Endothelial cell of umbilical vein (primary cell): Measurements from ENCODE around the gene SLC26A8.

Experiments
- EZH2 ChIP-seq: IDR thresholded peaks from 2 replicates; pipeline ENCODE4 v1.6.1; 2012; ENCODE audit warnings: borderline replicate concordance, low read depth, mild to moderate bottlenecking, moderate library complexity, low read length, inconsistent platforms; ENCODE audit not compliant: severe bottlenecking
- JUN ChIP-seq: IDR thresholded peaks from 2 replicates; pipeline ENCODE4 v1.6.1; 2011; ENCODE audit warnings: borderline replicate concordance, low read depth; ENCODE audit not compliant: insufficient read length, insufficient read depth
- MYC ChIP-seq: IDR thresholded peaks from one replicate; pipeline ENCODE4 v1.6.1; 2011; ENCODE audit warnings: mild to moderate bottlenecking, low read depth, low read length
- POLR2A ChIP-seq: IDR thresholded peaks from 2 replicates; pipeline ENCODE4 v1.6.1; 2012; ENCODE audit warnings: low read depth, mild to moderate bottlenecking, control low read depth, low read length
- POLR2AphosphoS5 ChIP-seq: IDR thresholded peaks from 2 replicates; pipeline ENCODE4 v1.6.1; 2012; ENCODE audit warnings: low read depth, mild to moderate bottlenecking, control low read depth, low read length, moderate library complexity; ENCODE audit not compliant: insufficient read depth
- TF ChIP-seq, protein P1 (sequence below), 2 donors: IDR thresholded peaks; 1 replicate in 1 of 2; 2 replicates in 1 of 2; pipeline ENCODE4 v1.5.1; 2011; ENCODE audit warnings: low read length in 2 of 2, mild to moderate bottlenecking in 2 of 2, moderate library complexity in 2 of 2, control low read depth in 1 of 2, inconsistent platforms in 1 of 2, low read depth in 1 of 2; ENCODE audit not compliant: insufficient read depth in 1 of 2; ENCODE audit errors: extremely low read depth in 1 of 2
- TF ChIP-seq, protein P2 (sequence below): IDR thresholded peaks from 2 replicates; pipeline ENCODE4 v1.6.1; 2011; ENCODE audit not compliant: insufficient read depth, insufficient read length

GRCh38 chr6:36050305-36050704 is 25.9 kb upstream of the SLC26A8 start:
- TF ChIP-seq, protein P1, sequence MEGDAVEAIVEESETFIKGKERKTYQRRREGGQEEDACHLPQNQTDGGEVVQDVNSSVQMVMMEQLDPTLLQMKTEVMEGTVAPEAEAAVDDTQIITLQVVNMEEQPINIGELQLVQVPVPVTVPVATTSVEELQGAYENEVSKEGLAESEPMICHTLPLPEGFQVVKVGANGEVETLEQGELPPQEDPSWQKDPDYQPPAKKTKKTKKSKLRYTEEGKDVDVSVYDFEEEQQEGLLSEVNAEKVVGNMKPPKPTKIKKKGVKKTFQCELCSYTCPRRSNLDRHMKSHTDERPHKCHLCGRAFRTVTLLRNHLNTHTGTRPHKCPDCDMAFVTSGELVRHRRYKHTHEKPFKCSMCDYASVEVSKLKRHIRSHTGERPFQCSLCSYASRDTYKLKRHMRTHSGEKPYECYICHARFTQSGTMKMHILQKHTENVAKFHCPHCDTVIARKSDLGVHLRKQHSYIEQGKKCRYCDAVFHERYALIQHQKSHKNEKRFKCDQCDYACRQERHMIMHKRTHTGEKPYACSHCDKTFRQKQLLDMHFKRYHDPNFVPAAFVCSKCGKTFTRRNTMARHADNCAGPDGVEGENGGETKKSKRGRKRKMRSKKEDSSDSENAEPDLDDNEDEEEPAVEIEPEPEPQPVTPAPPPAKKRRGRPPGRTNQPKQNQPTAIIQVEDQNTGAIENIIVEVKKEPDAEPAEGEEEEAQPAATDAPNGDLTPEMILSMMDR (IDR thresholded peaks at IDR 0.05; ENCODE audit: extremely low read depth in 1 of 2, insufficient read depth in 1 of 2, low read depth in 1 of 2, low read length in 2 of 2), result no peak
- no peak for TF ChIP-seq MYC
- TF ChIP-seq POLR2AphosphoS5, result no peak
- TF ChIP-seq POLR2A, result no peak
- TF ChIP-seq, protein P2, sequence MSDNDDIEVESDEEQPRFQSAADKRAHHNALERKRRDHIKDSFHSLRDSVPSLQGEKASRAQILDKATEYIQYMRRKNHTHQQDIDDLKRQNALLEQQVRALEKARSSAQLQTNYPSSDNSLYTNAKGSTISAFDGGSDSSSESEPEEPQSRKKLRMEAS, result no peak
- no peak for TF ChIP-seq EZH2
- TF ChIP-seq JUN, result no peak
